Measurements from ENCODE around the gene LGSN. TPM values are rescaled to one million over a fixed set of nuclear protein-coding genes. Genes with fewer than 3 reads are reported as not detected.

LGSN gene
- total RNA-seq, 1 experiment from 2014 or later: 0.30 TPM

GRCh38 chr6:63347599-63347998 is 27.8 kb upstream of the LGSN start:
- Histone ChIP-seq H3K9me2 (ENCODE audit: insufficient read depth) (0 out of 2 replicates have a peak, but pooled peaks cover 4% of the 10 kb centered on the region), H2AFZ (ENCODE audit: low read depth, low read length, poor library complexity, severe bottlenecking) (peak overlapping the region; percentile 42), H3K79me2 (ENCODE audit: insufficient read depth, low read length) (no peaks in the 10 kb centered on the region), H3K4me3 (replicated peaks in 1 of 2; ENCODE audit: low read depth in 1 of 2, low read length in 2 of 2) (peak overlapping the region in 1 of 2 experiments; percentile 5; a peak in 1 of 4 replicates), H3K4me1 (ENCODE audit: control insufficient read depth in 1 of 2, insufficient read depth in 2 of 2, low read length in 2 of 2) (peaks cover 2 to 38% of the 10 kb centered on the region in 2 experiments; a peak in 3 of 4 replicates), H3K9ac (ENCODE audit: low read length) (no peak overlapping the region), H4K20me1 (ENCODE audit: insufficient read depth) (no peaks in the 10 kb centered on the region), H3K27ac (ENCODE audit: low read depth, low read length) (peak overlapping the region; percentile 55; the same call in 1 of the 2 replicates), H3K9me3 (ENCODE audit: control insufficient read depth in 1 of 2, insufficient read depth in 1 of 2, low read depth in 1 of 2, low read length in 2 of 2) (no peaks in the 10 kb centered on the region), H3K4me2 (ENCODE audit: low read length) (peak overlapping the region; percentile 40), H3K27me3 (ENCODE audit: insufficient read depth, low read length) (no peaks in the 10 kb centered on the region), H3K36me3 (ENCODE audit: control insufficient read depth in 1 of 2, insufficient read depth in 2 of 2, low read length in 2 of 2) (no peaks in the 10 kb centered on the region)
- ChIA-PET POLR2A (no interaction called here), CTCF (interaction anchor here (0.9 to 1.9 kb wide), 6 partner anchors 40 to 466 kb away, joined by 3 to 8 read pairs (median 3); no protein-coding TSS in a partner anchor), RAD21 (ENCODE audit: low non-redundant PET in 1 of 2, low total read pairs in 2 of 2, uncharacterized antibody in 2 of 2, unreplicated experiment in 2 of 2) (no interaction called here)
- DNase-seq (ENCODE audit: low read depth, low spot score) (peak; percentile 49), ATAC-seq (peak; percentile 54)
- no TSS peak for BruUV-seq (replicated peaks)
- intact Hi-C loops (cut with micrococcal nuclease): no loop called here
- TF ChIP-seq ELF1 (IDR thresholded peaks at IDR 0.05; ENCODE audit: borderline replicate concordance, low read depth): no peak
- TF ChIP-seq SIN3A (IDR thresholded peaks at IDR 0.05; ENCODE audit: low read depth): no peak
- peak; percentile 44; the same call in 1 of the 2 replicates for TF ChIP-seq CBX3 (IDR thresholded peaks at IDR 0.05; ENCODE audit: low read depth)
- 0 out of 2 replicates have a peak, but pooled peaks have one; percentile 23 for TF ChIP-seq EGR1 (IDR thresholded peaks at IDR 0.05; ENCODE audit: low read depth)
- no peak for TF ChIP-seq REST (IDR thresholded peaks at IDR 0.05; ENCODE audit: low read depth)
- TF ChIP-seq SP1 (IDR thresholded peaks at IDR 0.05; ENCODE audit: low read depth): peak; percentile 75
- TF ChIP-seq JUND (IDR thresholded peaks at IDR 0.05): peak; percentile 85
- peak; percentile 53; the same call in 1 of the 2 replicates for TF ChIP-seq SRF (IDR thresholded peaks at IDR 0.05; ENCODE audit: low read depth)
- peak; percentile 54; the same call in 1 of the 2 replicates for TF ChIP-seq CEBPB (IDR thresholded peaks at IDR 0.05; ENCODE audit: low read depth)
- peak; percentile 93 for TF ChIP-seq FOSL1 (IDR thresholded peaks at IDR 0.05; ENCODE audit: low read depth)

Measured in HCT116 (cell line).